ENCODE results near the gene CLN6.

GRCh38 chr15:68262514-68263356, 33.2 kb upstream of the CLN6 start:
- no peak for TF ChIP-seq CTCF (IDR thresholded peaks at IDR 0.05)
- no peak for TF ChIP-seq POLR2A (IDR thresholded peaks at IDR 0.05)
